ENCODE measurements around the gene KRT6A.

DNA sequence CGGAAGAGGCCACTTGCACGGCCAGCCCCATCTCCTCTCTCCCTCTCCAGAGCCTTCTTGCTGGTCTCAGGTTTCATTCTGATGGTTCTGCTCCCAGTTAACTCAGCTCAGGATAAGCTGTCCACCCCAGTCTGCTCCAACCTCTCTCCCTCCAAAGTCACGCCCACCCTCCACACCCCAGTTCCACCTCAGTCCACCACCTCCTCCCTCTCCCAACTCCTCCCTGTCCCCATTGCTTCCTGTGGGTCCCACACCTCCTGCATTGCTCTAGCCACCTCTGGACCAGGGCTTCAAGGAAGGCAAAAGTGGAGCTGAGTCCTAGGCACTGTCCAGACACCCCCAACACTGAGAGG, 46.7 kb upstream of the KRT6A start:
- TF ChIP-seq, protein P1, sequence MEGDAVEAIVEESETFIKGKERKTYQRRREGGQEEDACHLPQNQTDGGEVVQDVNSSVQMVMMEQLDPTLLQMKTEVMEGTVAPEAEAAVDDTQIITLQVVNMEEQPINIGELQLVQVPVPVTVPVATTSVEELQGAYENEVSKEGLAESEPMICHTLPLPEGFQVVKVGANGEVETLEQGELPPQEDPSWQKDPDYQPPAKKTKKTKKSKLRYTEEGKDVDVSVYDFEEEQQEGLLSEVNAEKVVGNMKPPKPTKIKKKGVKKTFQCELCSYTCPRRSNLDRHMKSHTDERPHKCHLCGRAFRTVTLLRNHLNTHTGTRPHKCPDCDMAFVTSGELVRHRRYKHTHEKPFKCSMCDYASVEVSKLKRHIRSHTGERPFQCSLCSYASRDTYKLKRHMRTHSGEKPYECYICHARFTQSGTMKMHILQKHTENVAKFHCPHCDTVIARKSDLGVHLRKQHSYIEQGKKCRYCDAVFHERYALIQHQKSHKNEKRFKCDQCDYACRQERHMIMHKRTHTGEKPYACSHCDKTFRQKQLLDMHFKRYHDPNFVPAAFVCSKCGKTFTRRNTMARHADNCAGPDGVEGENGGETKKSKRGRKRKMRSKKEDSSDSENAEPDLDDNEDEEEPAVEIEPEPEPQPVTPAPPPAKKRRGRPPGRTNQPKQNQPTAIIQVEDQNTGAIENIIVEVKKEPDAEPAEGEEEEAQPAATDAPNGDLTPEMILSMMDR (IDR thresholded peaks at IDR 0.05 in 2 of 3, conservative IDR thresholded peaks at IDR 0.05 in 1 of 3; ENCODE audit: control insufficient read depth in 2 of 3, extremely low read depth in 1 of 3, insufficient read depth in 1 of 3, low read depth in 3 of 3, low read length in 3 of 3) = no peak
- TF ChIP-seq POLR2A (IDR thresholded peaks at IDR 0.05; ENCODE audit: low read depth, low read length) (no peak), FOXM1 (IDR thresholded peaks at IDR 0.05; ENCODE audit: low read depth, low read length) (no peak)
- TF ChIP-seq, protein P2, sequence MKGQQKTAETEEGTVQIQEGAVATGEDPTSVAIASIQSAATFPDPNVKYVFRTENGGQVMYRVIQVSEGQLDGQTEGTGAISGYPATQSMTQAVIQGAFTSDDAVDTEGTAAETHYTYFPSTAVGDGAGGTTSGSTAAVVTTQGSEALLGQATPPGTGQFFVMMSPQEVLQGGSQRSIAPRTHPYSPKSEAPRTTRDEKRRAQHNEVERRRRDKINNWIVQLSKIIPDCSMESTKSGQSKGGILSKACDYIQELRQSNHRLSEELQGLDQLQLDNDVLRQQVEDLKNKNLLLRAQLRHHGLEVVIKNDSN (IDR thresholded peaks at IDR 0.05; ENCODE audit: borderline replicate concordance, extremely low read length, insufficient read depth, low read depth, low read length) = no peak

All from GM12878 (cell line).